OCI-LY7 (cell line): ENCODE results near the gene CDON.

Source experiments
- EZH2phosphoT487 ChIP-seq: fragments of 200-600 bp; sonication (generic); IDR thresholded peaks from 2 replicates; pipeline ENCODE4 v1.6.1; 2018; ENCODE audit warnings: low read depth, borderline replicate concordance, mild to moderate bottlenecking, mixed run types, antibody characterized with exemption, low read length, moderate library complexity, mixed read lengths
- TF ChIP-seq, protein P1 (sequence below): fragments of 200-600 bp; sonication (generic); conservative IDR thresholded peaks from 2 replicates; pipeline ENCODE4 v1.5.1; 2014; ENCODE audit warnings: mild to moderate bottlenecking, antibody characterized with exemption, low read length, moderate library complexity, mixed read lengths

DNA sequence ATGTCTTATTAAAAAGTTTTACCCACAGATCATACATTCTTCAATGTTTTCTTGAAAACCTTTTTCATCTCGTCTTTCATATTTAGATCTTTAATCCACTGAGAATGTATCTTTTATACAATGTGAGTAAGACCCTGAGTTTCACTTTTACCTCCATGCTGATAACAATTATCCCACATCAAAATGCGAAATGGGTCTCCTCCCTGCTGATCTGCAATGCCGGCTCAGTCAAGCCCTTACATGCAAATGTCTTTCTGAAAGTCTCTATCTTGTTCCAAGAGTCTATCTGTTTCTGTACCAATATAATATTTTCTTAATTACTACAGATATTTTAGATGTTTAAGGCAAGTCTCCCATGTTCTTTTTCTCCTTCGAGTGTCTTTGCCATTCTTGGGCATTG is 50.9 kb downstream of the CDON start:
- TF ChIP-seq, protein P1, sequence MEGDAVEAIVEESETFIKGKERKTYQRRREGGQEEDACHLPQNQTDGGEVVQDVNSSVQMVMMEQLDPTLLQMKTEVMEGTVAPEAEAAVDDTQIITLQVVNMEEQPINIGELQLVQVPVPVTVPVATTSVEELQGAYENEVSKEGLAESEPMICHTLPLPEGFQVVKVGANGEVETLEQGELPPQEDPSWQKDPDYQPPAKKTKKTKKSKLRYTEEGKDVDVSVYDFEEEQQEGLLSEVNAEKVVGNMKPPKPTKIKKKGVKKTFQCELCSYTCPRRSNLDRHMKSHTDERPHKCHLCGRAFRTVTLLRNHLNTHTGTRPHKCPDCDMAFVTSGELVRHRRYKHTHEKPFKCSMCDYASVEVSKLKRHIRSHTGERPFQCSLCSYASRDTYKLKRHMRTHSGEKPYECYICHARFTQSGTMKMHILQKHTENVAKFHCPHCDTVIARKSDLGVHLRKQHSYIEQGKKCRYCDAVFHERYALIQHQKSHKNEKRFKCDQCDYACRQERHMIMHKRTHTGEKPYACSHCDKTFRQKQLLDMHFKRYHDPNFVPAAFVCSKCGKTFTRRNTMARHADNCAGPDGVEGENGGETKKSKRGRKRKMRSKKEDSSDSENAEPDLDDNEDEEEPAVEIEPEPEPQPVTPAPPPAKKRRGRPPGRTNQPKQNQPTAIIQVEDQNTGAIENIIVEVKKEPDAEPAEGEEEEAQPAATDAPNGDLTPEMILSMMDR, result no peak
- no peak for TF ChIP-seq EZH2phosphoT487
